Thoracic aorta (tissue), 2 donors: ENCODE results near the gene HTR6. TPM values are rescaled to one million over a fixed set of nuclear protein-coding genes. Genes with fewer than 3 reads are reported as not detected.

Experiments used
- ATAC-seq: fragments of 150-250 bp; one replicate; pipeline ENCODE4 v1.8.0; 2017; ENCODE audit warnings: low read depth; ENCODE audit not compliant: insufficient number of reproducible peaks, low FRiP score
- DNase-seq: peaks from one replicate; pipeline ENCODE4 v3.0.0-alpha.2; 2020; ENCODE audit warnings: low spot score
- H3K27ac ChIP-seq, 2 donors: fragments of 200-600 bp; sonication (generic); 1 replicate in 1 of 2; 2 replicates in 1 of 2; pipeline ENCODE4 v1.5.1; 2016; ENCODE audit warnings: mild to moderate bottlenecking in 2 of 2, moderate library complexity in 2 of 2
- H3K27me3 ChIP-seq: fragments of 200-600 bp; sonication (generic); replicated peaks from 2 replicates; pipeline ENCODE4 v1.6.0; 2016; ENCODE audit warnings: mild to moderate bottlenecking; ENCODE audit not compliant: insufficient read depth
- H3K36me3 ChIP-seq: fragments of 200-600 bp; sonication (generic); one replicate; pipeline ENCODE4 v1.5.1; 2016
- H3K4me1 ChIP-seq, 2 donors: fragments of 200-600 bp; sonication (generic); 1 replicate in 1 of 2; 2 replicates in 1 of 2; pipeline versions ENCODE4 v1.5.1 to v1.6.0; 2016; ENCODE audit warnings: low read depth in 2 of 2, mild to moderate bottlenecking in 1 of 2; ENCODE audit not compliant: control insufficient read depth in 1 of 2
- H3K4me3 ChIP-seq: fragments of 200-600 bp; sonication (generic); 2 replicates; pipeline ENCODE4 v1.5.1; 2016; ENCODE audit warnings: mild to moderate bottlenecking
- H3K9me3 ChIP-seq: fragments of 200-600 bp; sonication (generic); 2 replicates; pipeline ENCODE4 v1.5.1; 2016
- CTCF ChIP-seq: fragments of 200-600 bp; sonication (generic); IDR thresholded peaks from one replicate; pipeline ENCODE4 v1.5.1; 2019; ENCODE audit warnings: antibody characterized with exemption
- total RNA-seq, 2 donors: library from RNA; depleted of rRNA; stranded (reverse); fragments of >200 nt; gene quantifications; one replicate each; pipeline versions ENCODE4 v1.1.0 to v1.2.3, GENCODE V29; 2016

Gene HTR6
- total RNA-seq: under 1 TPM in 1 of 2 donors, not detected in 1; 0.41 TPM

- H3K4me3 ChIP-seq: peak within 1 kb of the TSS; percentile 47
- H3K27ac ChIP-seq: no peak within 1 kb of the TSS
- no peak for TF ChIP-seq CTCF
- H3K4me1 ChIP-seq: peaks cover 0 to 15% of the 10 kb centered on the region in 2 donors
- H3K27me3 ChIP-seq: peaks cover 20% of the 10 kb centered on the region
- no peaks in the 10 kb centered on the region for H3K9me3 ChIP-seq
- ATAC-seq (no peak), DNase-seq (no peak)
- H3K36me3 ChIP-seq: no peaks in the 10 kb centered on the region
Measured at GRCh38 chr1:19664453-19665185, at the start of gene HTR6. HTR6 (plus strand) TSS chr1:19664875; CDS start chr1:19665754, 879 bp downstream.

- Histone ChIP-seq H3K27ac (no peak overlapping the region), H3K4me3 (no peak overlapping the region), H3K4me1 (peaks cover 15 to 23% of the 10 kb centered on the region in 2 donors), H3K36me3 (peaks cover 5% of the 10 kb centered on the region), H3K9me3 (no peaks in the 10 kb centered on the region), H3K27me3 (no peaks in the 10 kb centered on the region)
- no peak for TF ChIP-seq CTCF
- DNase-seq: no peak
- ATAC-seq: no peak
Measured at GRCh38 chr1:19615438-19615837, 49.2 kb upstream of the HTR6 start.

GRCh38 chr1:19616489-19616888 lies 48.2 kb upstream of the HTR6 start:
- H3K27ac ChIP-seq: no peak overlapping the region
- peaks cover 5% of the 10 kb centered on the region for H3K36me3 ChIP-seq
- no peaks in the 10 kb centered on the region for H3K9me3 ChIP-seq
- DNase-seq: no peak
- peaks cover 20 to 27% of the 10 kb centered on the region in 2 donors for H3K4me1 ChIP-seq
- no peak for ATAC-seq
- H3K27me3 ChIP-seq: no peaks in the 10 kb centered on the region
- H3K4me3 ChIP-seq: no peak overlapping the region
- no peak for TF ChIP-seq CTCF

- Histone ChIP-seq H3K36me3 (peaks cover 5% of the 10 kb centered on the region), H3K9me3 (no peaks in the 10 kb centered on the region), H3K27ac (no peak overlapping the region), H3K4me3 (no peak overlapping the region), H3K27me3 (no peaks in the 10 kb centered on the region), H3K4me1 (peaks cover 21 to 36% of the 10 kb centered on the region in 2 donors)
- TF ChIP-seq CTCF: no peak
- ATAC-seq: no peak
- no peak for DNase-seq
Measured at GRCh38 chr1:19617376-19617775, 47.3 kb upstream of the HTR6 start.

GRCh38 chr1:19618428-19618827 lies 46.2 kb upstream of the HTR6 start:
- no peak overlapping the region for H3K27ac ChIP-seq
- H3K27me3 ChIP-seq: no peaks in the 10 kb centered on the region
- no peak overlapping the region for H3K4me3 ChIP-seq
- peaks cover 21 to 38% of the 10 kb centered on the region in 2 donors for H3K4me1 ChIP-seq
- no peak for DNase-seq
- no peak for TF ChIP-seq CTCF
- no peak for ATAC-seq
- peaks cover 8% of the 10 kb centered on the region for H3K36me3 ChIP-seq
- H3K9me3 ChIP-seq: no peaks in the 10 kb centered on the region
